GM23338 (cell line): ENCODE measurements around the gene MYLK2. TPM values are rescaled to one million over a fixed set of nuclear protein-coding genes. Genes with fewer than 3 reads are reported as not detected.

Experiments
- ATAC-seq: fragments of 200-7000 bp; cut with Tn5 transposase; 3 replicates; pipeline ENCODE4 v1.9.1; 2020
- DNase-seq: peaks from one replicate; pipeline ENCODE4 v3.0.0-alpha.2; 2015; ENCODE audit warnings: low spot score
- H2AFZ ChIP-seq: fragments of 200-600 bp; sonication (generic); 2 replicates; pipeline ENCODE4 v1.8.0; 2016; ENCODE audit warnings: antibody characterized with exemption, mild to moderate bottlenecking, moderate library complexity
- H3F3A ChIP-seq: fragments of 200-600 bp; sonication (generic); replicated peaks from 2 replicates; pipeline ENCODE4 v1.8.0; 2017; ENCODE audit warnings: antibody characterized with exemption, mixed run types, low read depth
- H3K27ac ChIP-seq: fragments of 200-600 bp; sonication (generic); 2 replicates; pipeline ENCODE4 v1.6.1; 2016; ENCODE audit warnings: low read depth
- H3K27me3 ChIP-seq: fragments of 200-600 bp; sonication (generic); 2 replicates; pipeline ENCODE4 v1.8.0; 2016; ENCODE audit warnings: mild to moderate bottlenecking, mixed run types, moderate library complexity; ENCODE audit not compliant: insufficient read depth
- H3K36me3 ChIP-seq: fragments of 200-600 bp; sonication (generic); 2 replicates; pipeline ENCODE4 v1.8.0; 2016; ENCODE audit warnings: mild to moderate bottlenecking; ENCODE audit not compliant: insufficient read depth
- H3K4me1 ChIP-seq: fragments of 200-600 bp; sonication (generic); 2 replicates; pipeline ENCODE4 v1.8.0; 2016; ENCODE audit warnings: mild to moderate bottlenecking, moderate library complexity; ENCODE audit not compliant: insufficient read depth
- H3K4me2 ChIP-seq: fragments of 200-600 bp; sonication (generic); 2 replicates; pipeline ENCODE4 v1.7.1; 2017; ENCODE audit warnings: mixed run types
- H3K4me3 ChIP-seq: fragments of 200-600 bp; sonication (generic); 2 replicates; pipeline ENCODE4 v1.6.1; 2016; ENCODE audit warnings: mixed run types
- H3K79me2 ChIP-seq: fragments of 200-600 bp; sonication (generic); replicated peaks from 2 replicates; pipeline ENCODE4 v1.8.0; 2017; ENCODE audit warnings: mild to moderate bottlenecking; ENCODE audit not compliant: insufficient read depth
- H3K9me2 ChIP-seq: fragments of 200-600 bp; sonication (generic); 2 replicates; pipeline ENCODE4 v1.8.0; 2017; ENCODE audit not compliant: insufficient read depth
- H4K20me1 ChIP-seq: fragments of 200-600 bp; sonication (generic); replicated peaks from 2 replicates; pipeline ENCODE4 v1.8.0; 2017; ENCODE audit warnings: mild to moderate bottlenecking; ENCODE audit not compliant: insufficient read depth
- H3K27ac Mint-ChIP-seq: 2 replicates; pipeline ENCODE4 v1.8.0; 2020; ENCODE audit warnings: inconsistent platforms, mild to moderate bottlenecking, moderate library complexity, mixed read lengths
- H3K27me3 Mint-ChIP-seq: 3 replicates; pipeline ENCODE4 v1.8.0; 2022; ENCODE audit warnings: low read depth, mild to moderate bottlenecking, moderate library complexity, mixed read lengths, inconsistent platforms; ENCODE audit not compliant: insufficient read depth, poor library complexity
- H3K36me3 Mint-ChIP-seq: 3 replicates; pipeline ENCODE4 v1.8.0; 2021; ENCODE audit warnings: low read depth, mild to moderate bottlenecking, inconsistent platforms, moderate library complexity, mixed read lengths
- H3K4me1 Mint-ChIP-seq: 3 replicates; pipeline ENCODE4 v1.8.0; 2020; ENCODE audit warnings: mild to moderate bottlenecking, inconsistent platforms, mixed read lengths
- H3K4me3 Mint-ChIP-seq: 3 replicates; pipeline ENCODE4 v1.8.0; 2021; ENCODE audit warnings: moderate library complexity, mild to moderate bottlenecking, inconsistent platforms, mixed read lengths
- H3K9me3 Mint-ChIP-seq: 3 replicates; pipeline ENCODE4 v1.8.0; 2020; ENCODE audit warnings: moderate library complexity, mild to moderate bottlenecking, inconsistent platforms, mixed read lengths
- ETS1 ChIP-seq: IDR thresholded peaks from 2 replicates; pipeline ENCODE4 v1.6.1; 2016; ENCODE audit warnings: antibody characterized with exemption
- EZH2 ChIP-seq: fragments of 200-600 bp; sonication (generic); IDR thresholded peaks from one replicate; pipeline ENCODE4 v1.8.0; 2017; ENCODE audit warnings: antibody characterized with exemption, mild to moderate bottlenecking, low read depth; ENCODE audit not compliant: unreplicated experiment
- NANOG ChIP-seq: IDR thresholded peaks from 2 replicates; pipeline ENCODE4 v1.6.1; 2016; ENCODE audit warnings: antibody characterized with exemption, borderline replicate concordance
- POLR2AphosphoS5 ChIP-seq: IDR thresholded peaks from 2 replicates; pipeline ENCODE4 v1.6.1; 2016; ENCODE audit warnings: antibody characterized with exemption, low read depth
- STAT1 ChIP-seq: IDR thresholded peaks from one replicate; pipeline ENCODE4 v1.6.1; 2016; ENCODE audit warnings: antibody characterized with exemption; ENCODE audit not compliant: unreplicated experiment
- ZNF114 ChIP-seq: fragments of 250-450 bp; sonication (Bioruptor Pico); IDR thresholded peaks from 2 replicates; pipeline ENCODE4 v1.5.0; 2020; ENCODE audit warnings: mild to moderate bottlenecking, moderate library complexity
- ZNF331 ChIP-seq: fragments of 250-450 bp; sonication (Bioruptor Pico); IDR thresholded peaks from 2 replicates; pipeline ENCODE4 v1.5.0; 2020; ENCODE audit warnings: low read depth, mild to moderate bottlenecking, moderate library complexity
- polyA plus RNA-seq: library from polyadenylated mRNA; unstranded; fragments of >200 nt; fragmentation: Nextera tagmentation; extraction: Ambion mirVana; gene quantifications from 2 replicates; pipeline ENCODE4 v1.2.1, GENCODE V29; 2016
- total RNA-seq: library from RNA; depleted of rRNA; stranded (reverse); fragments of >200 nt; shearing (Covaris generic); gene quantifications from 2 replicates; pipeline ENCODE4 v1.2.3, GENCODE V29; 2014
- TF ChIP-seq, protein P1 (sequence below): fragments of 250-450 bp; sonication (Bioruptor Pico); IDR thresholded peaks from 2 replicates; pipeline ENCODE4 v1.5.0; 2020; ENCODE audit warnings: mild to moderate bottlenecking, moderate library complexity
- TF ChIP-seq, protein P2 (sequence below), 2 experiments: fragments of 200-600 bp in 1 of 2; sonication (generic) in 1 of 2; conservative IDR thresholded peaks; 2 replicates each; pipeline versions ENCODE4 v1.5.1 to v1.6.1; 2016 to 2017; ENCODE audit warnings: antibody characterized with exemption in 2 of 2, low read depth in 2 of 2, mild to moderate bottlenecking in 2 of 2, moderate library complexity in 1 of 2

Gene MYLK2
- total and polyA plus RNA-seq, 2 experiments from 2014 or later: 0.21 to 0.28 TPM

DNA sequence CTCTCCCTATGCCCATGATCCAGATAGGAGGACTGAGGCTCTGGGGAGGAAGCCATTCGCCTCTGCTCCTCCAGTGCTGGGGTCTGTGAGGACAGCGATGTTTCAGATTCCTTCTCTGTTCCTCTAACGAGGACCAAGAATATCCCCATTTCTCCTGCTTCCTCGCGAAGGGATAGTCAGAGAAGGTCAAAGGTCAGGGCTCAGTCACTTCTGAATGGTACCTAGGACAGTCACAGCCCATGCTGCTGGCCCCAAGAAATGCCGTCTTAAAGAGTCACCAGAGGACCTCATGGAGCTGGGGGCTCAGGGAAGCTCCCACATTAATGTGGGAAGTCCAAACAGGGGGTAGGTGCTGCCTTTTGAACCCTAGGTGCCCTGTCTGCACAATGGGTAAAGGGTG is 24.1 kb downstream of the MYLK2 start:
- H3K36me3 Mint-ChIP-seq: no peaks in the 10 kb centered on the region
- peaks cover 13% of the 10 kb centered on the region; the same call in 1 of the 3 replicates for H3K9me3 Mint-ChIP-seq
- H3K27ac Mint-ChIP-seq: no peak overlapping the region
- H4K20me1 ChIP-seq: no peaks in the 10 kb centered on the region
- TF ChIP-seq EZH2 (no peak), POLR2AphosphoS5 (no peak), ETS1 (no peak), NANOG (no peak), STAT1 (no peak), ZNF331 (no peak), ZNF114 (CRISPR knock-in tag) (no peak)
- TF ChIP-seq, protein P1, sequence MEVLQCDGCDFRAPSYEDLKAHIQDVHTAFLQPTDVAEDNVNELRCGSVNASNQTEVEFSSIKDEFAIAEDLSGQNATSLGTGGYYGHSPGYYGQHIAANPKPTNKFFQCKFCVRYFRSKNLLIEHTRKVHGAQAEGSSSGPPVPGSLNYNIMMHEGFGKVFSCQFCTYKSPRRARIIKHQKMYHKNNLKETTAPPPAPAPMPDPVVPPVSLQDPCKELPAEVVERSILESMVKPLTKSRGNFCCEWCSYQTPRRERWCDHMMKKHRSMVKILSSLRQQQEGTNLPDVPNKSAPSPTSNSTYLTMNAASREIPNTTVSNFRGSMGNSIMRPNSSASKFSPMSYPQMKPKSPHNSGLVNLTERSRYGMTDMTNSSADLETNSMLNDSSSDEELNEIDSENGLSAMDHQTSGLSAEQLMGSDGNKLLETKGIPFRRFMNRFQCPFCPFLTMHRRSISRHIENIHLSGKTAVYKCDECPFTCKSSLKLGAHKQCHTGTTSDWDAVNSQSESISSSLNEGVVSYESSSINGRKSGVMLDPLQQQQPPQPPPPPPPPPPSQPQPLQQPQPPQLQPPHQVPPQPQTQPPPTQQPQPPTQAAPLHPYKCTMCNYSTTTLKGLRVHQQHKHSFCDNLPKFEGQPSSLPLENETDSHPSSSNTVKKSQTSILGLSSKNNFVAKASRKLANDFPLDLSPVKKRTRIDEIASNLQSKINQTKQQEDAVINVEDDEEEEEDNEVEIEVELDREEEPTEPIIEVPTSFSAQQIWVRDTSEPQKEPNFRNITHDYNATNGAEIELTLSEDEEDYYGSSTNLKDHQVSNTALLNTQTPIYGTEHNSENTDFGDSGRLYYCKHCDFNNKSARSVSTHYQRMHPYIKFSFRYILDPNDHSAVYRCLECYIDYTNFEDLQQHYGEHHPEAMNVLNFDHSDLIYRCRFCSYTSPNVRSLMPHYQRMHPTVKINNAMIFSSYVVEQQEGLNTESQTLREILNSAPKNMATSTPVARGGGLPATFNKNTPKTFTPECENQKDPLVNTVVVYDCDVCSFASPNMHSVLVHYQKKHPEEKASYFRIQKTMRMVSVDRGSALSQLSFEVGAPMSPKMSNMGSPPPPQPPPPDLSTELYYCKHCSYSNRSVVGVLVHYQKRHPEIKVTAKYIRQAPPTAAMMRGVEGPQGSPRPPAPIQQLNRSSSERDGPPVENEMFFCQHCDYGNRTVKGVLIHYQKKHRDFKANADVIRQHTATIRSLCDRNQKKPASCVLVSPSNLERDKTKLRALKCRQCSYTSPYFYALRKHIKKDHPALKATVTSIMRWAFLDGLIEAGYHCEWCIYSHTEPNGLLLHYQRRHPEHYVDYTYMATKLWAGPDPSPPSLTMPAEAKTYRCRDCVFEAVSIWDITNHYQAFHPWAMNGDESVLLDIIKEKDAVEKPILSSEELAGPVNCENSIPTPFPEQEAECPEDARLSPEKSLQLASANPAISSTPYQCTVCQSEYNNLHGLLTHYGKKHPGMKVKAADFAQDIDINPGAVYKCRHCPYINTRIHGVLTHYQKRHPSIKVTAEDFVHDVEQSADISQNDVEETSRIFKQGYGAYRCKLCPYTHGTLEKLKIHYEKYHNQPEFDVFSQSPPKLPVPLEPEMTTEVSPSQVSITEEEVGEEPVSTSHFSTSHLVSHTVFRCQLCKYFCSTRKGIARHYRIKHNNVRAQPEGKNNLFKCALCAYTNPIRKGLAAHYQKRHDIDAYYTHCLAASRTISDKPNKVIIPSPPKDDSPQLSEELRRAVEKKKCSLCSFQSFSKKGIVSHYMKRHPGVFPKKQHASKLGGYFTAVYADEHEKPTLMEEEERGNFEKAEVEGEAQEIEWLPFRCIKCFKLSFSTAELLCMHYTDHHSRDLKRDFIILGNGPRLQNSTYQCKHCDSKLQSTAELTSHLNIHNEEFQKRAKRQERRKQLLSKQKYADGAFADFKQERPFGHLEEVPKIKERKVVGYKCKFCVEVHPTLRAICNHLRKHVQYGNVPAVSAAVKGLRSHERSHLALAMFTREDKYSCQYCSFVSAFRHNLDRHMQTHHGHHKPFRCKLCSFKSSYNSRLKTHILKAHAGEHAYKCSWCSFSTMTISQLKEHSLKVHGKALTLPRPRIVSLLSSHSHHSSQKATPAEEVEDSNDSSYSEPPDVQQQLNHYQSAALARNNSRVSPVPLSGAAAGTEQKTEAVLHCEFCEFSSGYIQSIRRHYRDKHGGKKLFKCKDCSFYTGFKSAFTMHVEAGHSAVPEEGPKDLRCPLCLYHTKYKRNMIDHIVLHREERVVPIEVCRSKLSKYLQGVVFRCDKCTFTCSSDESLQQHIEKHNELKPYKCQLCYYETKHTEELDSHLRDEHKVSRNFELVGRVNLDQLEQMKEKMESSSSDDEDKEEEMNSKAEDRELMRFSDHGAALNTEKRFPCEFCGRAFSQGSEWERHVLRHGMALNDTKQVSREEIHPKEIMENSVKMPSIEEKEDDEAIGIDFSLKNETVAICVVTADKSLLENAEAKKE: no peak
- TF ChIP-seq, protein P2, sequence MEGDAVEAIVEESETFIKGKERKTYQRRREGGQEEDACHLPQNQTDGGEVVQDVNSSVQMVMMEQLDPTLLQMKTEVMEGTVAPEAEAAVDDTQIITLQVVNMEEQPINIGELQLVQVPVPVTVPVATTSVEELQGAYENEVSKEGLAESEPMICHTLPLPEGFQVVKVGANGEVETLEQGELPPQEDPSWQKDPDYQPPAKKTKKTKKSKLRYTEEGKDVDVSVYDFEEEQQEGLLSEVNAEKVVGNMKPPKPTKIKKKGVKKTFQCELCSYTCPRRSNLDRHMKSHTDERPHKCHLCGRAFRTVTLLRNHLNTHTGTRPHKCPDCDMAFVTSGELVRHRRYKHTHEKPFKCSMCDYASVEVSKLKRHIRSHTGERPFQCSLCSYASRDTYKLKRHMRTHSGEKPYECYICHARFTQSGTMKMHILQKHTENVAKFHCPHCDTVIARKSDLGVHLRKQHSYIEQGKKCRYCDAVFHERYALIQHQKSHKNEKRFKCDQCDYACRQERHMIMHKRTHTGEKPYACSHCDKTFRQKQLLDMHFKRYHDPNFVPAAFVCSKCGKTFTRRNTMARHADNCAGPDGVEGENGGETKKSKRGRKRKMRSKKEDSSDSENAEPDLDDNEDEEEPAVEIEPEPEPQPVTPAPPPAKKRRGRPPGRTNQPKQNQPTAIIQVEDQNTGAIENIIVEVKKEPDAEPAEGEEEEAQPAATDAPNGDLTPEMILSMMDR (conservative IDR thresholded peaks at IDR 0.05; ENCODE audit: low read depth in 2 of 2): no peak
- peaks cover 21% of the 10 kb centered on the region; the same call in 1 of the 2 replicates for H3K4me1 ChIP-seq
- H2AFZ ChIP-seq: no peak overlapping the region; the same call in 1 of the 2 replicates
- no peak overlapping the region; the same call in 1 of the 2 replicates for H3K4me2 ChIP-seq
- DNase-seq (no peak), ATAC-seq (no peak)
- H3K27me3 ChIP-seq: peaks cover 13% of the 10 kb centered on the region; the same call in 1 of the 2 replicates
- peaks cover 24% of the 10 kb centered on the region for H3K4me1 Mint-ChIP-seq
- H3K27me3 Mint-ChIP-seq: peaks cover 5% of the 10 kb centered on the region
- H3K79me2 ChIP-seq: no peaks in the 10 kb centered on the region
- H3K36me3 ChIP-seq: no peaks in the 10 kb centered on the region
- H3K4me3 ChIP-seq: no peak overlapping the region
- 0 out of 2 replicates have a peak, but pooled peaks cover 5% of the 10 kb centered on the region for H3K9me2 ChIP-seq
- no peak overlapping the region for H3K4me3 Mint-ChIP-seq
- H3K27ac ChIP-seq: no peak overlapping the region
- 0 out of 2 replicates have a peak, but pooled peaks cover 2% of the 10 kb centered on the region for H3F3A ChIP-seq
